GM18868 (cell line): ENCODE measurements around the gene APRT.
"Not testable (repeated sequence)": the region's sequence is repeated elsewhere in the genome, so short reads cannot be mapped to it uniquely, and the experiment has no call there.

Experiments used
- ATAC-seq: cut with Tn5 transposase; IDR thresholded peaks from one replicate; pipeline ENCODE4 v1.9.1; 2021; ENCODE audit warnings: mild to moderate bottlenecking, moderate library complexity; ENCODE audit not compliant: unreplicated experiment

The APRT gene

GRCh38 chr16:88790312-88791211 lies 21.2 kb downstream of the APRT start:
- ATAC-seq = no peak

- no peak for ATAC-seq
Measured at GRCh38 chr16:88789594-88789993, 22.1 kb downstream of the APRT start.

GRCh38 chr16:88788749-88789148 lies 23.0 kb downstream of the APRT start:
- not testable (repeated sequence) for ATAC-seq

GRCh38 chr16:88787579-88788314 lies 24.0 kb downstream of the APRT start:
- ATAC-seq = no peak

- ATAC-seq = no peak
Measured at GRCh38 chr16:88785106-88785924, 26.4 kb downstream of the APRT start, which contains the start of gene PIEZO1. PIEZO1 (minus strand) TSS chr16:88785220; CDS start chr16:88784964, 256 bp downstream.

GRCh38 chr16:88784856-88785105 lies 26.9 kb downstream of the APRT start:
- ATAC-seq = no peak

- ATAC-seq = no peak
Measured at GRCh38 chr16:88784074-88784855, 27.5 kb downstream of the APRT start.

- ATAC-seq = no peak
Measured at GRCh38 chr16:88783391-88784073, 28.2 kb downstream of the APRT start.

GRCh38 chr16:88782454-88783390 lies 29.0 kb downstream of the APRT start:
- no peak for ATAC-seq

GRCh38 chr16:88781140-88782077 lies 30.3 kb downstream of the APRT start:
- ATAC-seq = peak; percentile 39

- no peak for ATAC-seq
Measured at GRCh38 chr16:88780142-88781062, 31.3 kb downstream of the APRT start.

- no peak for ATAC-seq
Measured at GRCh38 chr16:88779406-88780141, 32.2 kb downstream of the APRT start.

- no peak for ATAC-seq
Measured at GRCh38 chr16:88778541-88779065, 33.1 kb downstream of the APRT start.

GRCh38 chr16:88778271-88778525 lies 33.5 kb downstream of the APRT start:
- no peak for ATAC-seq

- ATAC-seq = no peak
Measured at GRCh38 chr16:88777471-88778270, 34.1 kb downstream of the APRT start.
